Activated naive CD8-positive, alpha-beta T cell treated with anti-CD3 and anti-CD28 coated beads for 36 hours (primary cell): ENCODE measurements around the gene ACACB. TPM values are rescaled to one million over a fixed set of nuclear protein-coding genes. Genes with fewer than 3 reads are reported as not detected.

ENCODE experiments used
- DNase-seq: peaks from one replicate; pipeline ENCODE4 v3.0.0; 2021
- H3K27ac Mint-ChIP-seq: one replicate; pipeline ENCODE4 v1.8.0; 2022; ENCODE audit warnings: mild to moderate bottlenecking, moderate library complexity, mixed read lengths
- H3K27me3 Mint-ChIP-seq: one replicate; pipeline ENCODE4 v1.8.0; 2022; ENCODE audit warnings: mild to moderate bottlenecking, mixed read lengths
- H3K36me3 Mint-ChIP-seq: one replicate; pipeline ENCODE4 v1.8.0; 2021; ENCODE audit warnings: mild to moderate bottlenecking, mixed read lengths
- H3K4me1 Mint-ChIP-seq: one replicate; pipeline ENCODE4 v1.8.0; 2021; ENCODE audit warnings: mixed read lengths
- H3K4me3 Mint-ChIP-seq: one replicate; pipeline ENCODE4 v1.8.0; 2022; ENCODE audit warnings: mild to moderate bottlenecking, moderate library complexity, mixed read lengths
- H3K9me3 Mint-ChIP-seq: one replicate; pipeline ENCODE4 v1.8.0; 2022; ENCODE audit warnings: mixed read lengths
- total RNA-seq, 2 experiments: library from RNA; stranded (reverse); gene quantifications; one replicate each; pipeline ENCODE4 v1.2.3, GENCODE V29; 2021

Gene ACACB
- total RNA-seq = 1 to 10 TPM; 7.8 to 8.8 TPM

- H3K36me3 Mint-ChIP-seq = peaks cover 5% of the 10 kb centered on the region
- no peaks in the 10 kb centered on the region for H3K27me3 Mint-ChIP-seq
- no peak for DNase-seq
- no peak within 1 kb of the TSS for H3K27ac Mint-ChIP-seq
- H3K9me3 Mint-ChIP-seq = no peaks in the 10 kb centered on the region
- no peak within 1 kb of the TSS for H3K4me3 Mint-ChIP-seq
- peaks cover 15% of the 10 kb centered on the region for H3K4me1 Mint-ChIP-seq
These were observed at the start of gene ACACB for GRCh38 chr12:109115758-109116610. TSS of gene ACACB (plus strand) at chr12:109116587. CDS start at chr12:109139406, 22,819 bp downstream.

DNA sequence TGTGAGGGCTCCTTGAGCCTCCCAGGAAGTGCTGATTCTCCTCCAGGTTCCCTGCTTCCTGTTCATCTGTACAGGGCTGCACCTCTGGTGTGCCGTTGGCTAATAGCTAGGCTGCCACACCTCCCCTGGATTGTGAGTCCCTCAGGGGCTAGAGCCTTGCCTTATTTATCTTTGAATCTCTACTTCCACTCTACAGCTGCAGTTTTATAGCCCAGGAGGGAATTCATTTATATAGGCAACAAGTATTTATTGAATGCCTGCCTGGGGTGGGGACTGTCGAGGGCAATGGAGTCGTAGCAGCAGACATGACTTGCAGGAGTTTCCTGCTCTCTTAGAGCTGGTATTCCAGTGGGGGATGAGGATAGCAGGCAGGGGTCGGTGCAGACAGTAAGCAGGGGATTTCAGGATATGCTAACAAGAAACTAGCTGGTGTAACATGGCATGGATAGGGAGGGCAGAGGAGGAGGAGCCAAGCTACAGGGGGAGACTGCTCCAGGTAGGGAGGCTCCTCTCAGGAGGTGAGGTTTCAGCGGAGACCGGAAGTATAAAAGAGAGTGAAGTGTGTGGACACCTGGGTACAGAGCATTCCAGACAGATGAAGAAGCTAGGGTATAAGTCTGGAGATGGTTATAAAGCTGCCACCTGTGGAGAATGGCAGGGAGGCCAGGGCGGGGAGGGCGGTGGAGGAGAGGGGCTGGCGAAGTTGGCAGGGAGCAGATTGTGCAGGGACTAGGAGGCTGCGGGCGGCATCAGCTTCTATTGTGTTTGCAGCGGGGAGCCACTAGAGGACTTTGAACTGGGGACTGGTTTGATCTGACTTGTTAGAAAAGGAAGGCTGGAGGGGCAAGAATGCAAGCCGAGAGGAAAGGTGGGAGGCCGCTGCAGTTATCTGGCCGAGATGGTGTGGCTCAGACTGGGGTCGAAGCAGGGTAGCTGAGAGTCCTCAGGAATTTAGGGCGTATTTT is 46.8 kb upstream of the ACACB start:
- Mint-ChIP-seq H3K4me1 (no peaks in the 10 kb centered on the region), H3K9me3 (no peaks in the 10 kb centered on the region), H3K36me3 (peaks cover 8% of the 10 kb centered on the region), H3K4me3 (no peak overlapping the region), H3K27ac (no peak overlapping the region), H3K27me3 (no peaks in the 10 kb centered on the region)
- DNase-seq = no peak

DNA sequence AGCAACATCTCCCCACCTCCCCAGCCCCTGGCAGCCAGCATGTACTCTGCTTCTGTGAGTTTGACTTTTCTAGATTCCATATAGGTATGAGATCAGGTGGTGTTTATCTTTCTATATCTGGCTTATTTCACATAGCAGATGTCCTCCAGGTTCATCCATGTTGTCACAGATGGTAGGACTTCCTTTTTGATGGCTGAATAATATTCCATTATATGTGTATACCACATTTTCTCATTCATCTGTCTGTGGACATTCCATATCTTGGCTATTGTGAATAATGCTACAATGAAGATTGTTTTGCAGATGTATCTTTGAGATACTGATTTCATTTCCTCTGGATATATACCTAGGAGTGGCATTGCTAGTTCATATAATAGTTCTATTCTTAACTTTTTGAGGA is 41.5 kb upstream of the ACACB start:
- Mint-ChIP-seq H3K9me3 (peaks cover 6% of the 10 kb centered on the region), H3K4me1 (no peaks in the 10 kb centered on the region), H3K4me3 (no peak overlapping the region), H3K27ac (no peak overlapping the region), H3K27me3 (no peaks in the 10 kb centered on the region), H3K36me3 (peaks cover 36% of the 10 kb centered on the region)
- no peak for DNase-seq

GRCh38 chr12:109082751-109083150 is 33.6 kb upstream of the ACACB start:
- no peak overlapping the region for H3K4me3 Mint-ChIP-seq
- no peak for DNase-seq
- H3K4me1 Mint-ChIP-seq = peaks cover 4% of the 10 kb centered on the region
- H3K36me3 Mint-ChIP-seq = peaks cover 29% of the 10 kb centered on the region
- H3K9me3 Mint-ChIP-seq = peaks cover 6% of the 10 kb centered on the region
- H3K27ac Mint-ChIP-seq = no peak overlapping the region
- no peaks in the 10 kb centered on the region for H3K27me3 Mint-ChIP-seq

GRCh38 chr12:109084425-109084824 is 32.0 kb upstream of the ACACB start:
- H3K36me3 Mint-ChIP-seq = peaks cover 15% of the 10 kb centered on the region
- DNase-seq = no peak
- H3K27me3 Mint-ChIP-seq = no peaks in the 10 kb centered on the region
- H3K4me1 Mint-ChIP-seq = peaks cover 4% of the 10 kb centered on the region
- no peak overlapping the region for H3K4me3 Mint-ChIP-seq
- no peak overlapping the region for H3K27ac Mint-ChIP-seq
- peaks cover 3% of the 10 kb centered on the region for H3K9me3 Mint-ChIP-seq

- H3K27me3 Mint-ChIP-seq = no peaks in the 10 kb centered on the region
- no peak overlapping the region for H3K4me3 Mint-ChIP-seq
- H3K9me3 Mint-ChIP-seq = no peaks in the 10 kb centered on the region
- peaks cover 10% of the 10 kb centered on the region for H3K36me3 Mint-ChIP-seq
- peaks cover 8% of the 10 kb centered on the region for H3K4me1 Mint-ChIP-seq
- DNase-seq = no peak
- H3K27ac Mint-ChIP-seq = no peak overlapping the region
These were observed 30.8 kb upstream of the ACACB start for GRCh38 chr12:109085590-109085989.

DNA sequence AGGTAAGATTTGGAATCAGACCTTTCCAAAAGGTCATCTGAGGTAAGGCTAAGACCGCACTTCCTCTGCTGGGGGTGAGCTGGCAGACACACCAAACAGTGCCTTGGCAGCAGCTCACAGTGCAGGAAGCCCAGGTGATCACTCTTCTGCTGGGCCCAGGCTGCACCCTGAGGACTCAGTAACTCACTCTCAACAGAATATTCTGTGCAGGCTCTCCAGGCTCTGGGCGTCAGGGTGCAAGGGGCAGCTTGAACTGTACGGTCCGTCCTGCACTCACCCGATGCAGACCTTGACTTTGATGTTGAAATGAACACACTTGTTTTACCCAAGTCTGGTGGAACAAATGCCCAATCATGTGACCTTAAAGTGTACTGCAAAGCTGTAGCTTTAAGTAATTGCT is 29.1 kb upstream of the ACACB start:
- Mint-ChIP-seq H3K27ac (peak overlapping the region; percentile 62), H3K36me3 (peaks cover 18% of the 10 kb centered on the region), H3K4me3 (no peak overlapping the region), H3K9me3 (no peaks in the 10 kb centered on the region), H3K27me3 (no peaks in the 10 kb centered on the region), H3K4me1 (peaks cover 23% of the 10 kb centered on the region)
- no peak for DNase-seq

- Mint-ChIP-seq H3K27me3 (no peaks in the 10 kb centered on the region), H3K27ac (no peak overlapping the region), H3K36me3 (peaks cover 20% of the 10 kb centered on the region), H3K4me3 (no peak overlapping the region), H3K4me1 (peaks cover 31% of the 10 kb centered on the region), H3K9me3 (no peaks in the 10 kb centered on the region)
- no peak for DNase-seq
These were observed 27.6 kb upstream of the ACACB start for GRCh38 chr12:109088818-109089217.

DNA sequence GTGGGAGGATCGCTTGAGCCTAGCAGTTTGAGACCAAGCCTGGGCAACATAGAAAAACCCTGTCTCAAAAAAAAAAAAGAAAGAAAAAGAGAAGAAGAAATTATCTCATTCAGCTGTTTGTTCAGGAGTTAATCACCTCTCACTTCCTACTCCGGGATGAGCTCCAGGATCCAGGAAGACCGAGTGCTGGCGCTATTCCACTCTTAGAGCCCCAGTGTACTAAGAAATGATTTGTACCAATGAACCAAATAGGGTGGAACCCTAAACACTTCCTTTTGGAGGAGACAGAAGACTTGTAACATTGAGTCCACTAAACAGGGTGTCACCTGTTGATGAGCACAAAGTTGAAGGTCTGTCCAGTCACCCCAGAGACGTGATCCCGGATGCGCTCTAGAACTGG is 26.7 kb upstream of the ACACB start:
- peaks cover 34% of the 10 kb centered on the region for H3K4me1 Mint-ChIP-seq
- H3K9me3 Mint-ChIP-seq = no peaks in the 10 kb centered on the region
- peaks cover 20% of the 10 kb centered on the region for H3K36me3 Mint-ChIP-seq
- H3K4me3 Mint-ChIP-seq = no peak overlapping the region
- H3K27ac Mint-ChIP-seq = peak overlapping the region; percentile 4
- DNase-seq = no peak
- no peaks in the 10 kb centered on the region for H3K27me3 Mint-ChIP-seq

GRCh38 chr12:109092497-109093021 is 23.8 kb upstream of the ACACB start:
- no peak for DNase-seq
- no peaks in the 10 kb centered on the region for H3K27me3 Mint-ChIP-seq
- H3K36me3 Mint-ChIP-seq = peaks cover 19% of the 10 kb centered on the region
- peak overlapping the region; percentile 89 for H3K27ac Mint-ChIP-seq
- peaks cover 30% of the 10 kb centered on the region for H3K4me1 Mint-ChIP-seq
- H3K4me3 Mint-ChIP-seq = peak overlapping the region; percentile 94
- H3K9me3 Mint-ChIP-seq = no peaks in the 10 kb centered on the region

DNA sequence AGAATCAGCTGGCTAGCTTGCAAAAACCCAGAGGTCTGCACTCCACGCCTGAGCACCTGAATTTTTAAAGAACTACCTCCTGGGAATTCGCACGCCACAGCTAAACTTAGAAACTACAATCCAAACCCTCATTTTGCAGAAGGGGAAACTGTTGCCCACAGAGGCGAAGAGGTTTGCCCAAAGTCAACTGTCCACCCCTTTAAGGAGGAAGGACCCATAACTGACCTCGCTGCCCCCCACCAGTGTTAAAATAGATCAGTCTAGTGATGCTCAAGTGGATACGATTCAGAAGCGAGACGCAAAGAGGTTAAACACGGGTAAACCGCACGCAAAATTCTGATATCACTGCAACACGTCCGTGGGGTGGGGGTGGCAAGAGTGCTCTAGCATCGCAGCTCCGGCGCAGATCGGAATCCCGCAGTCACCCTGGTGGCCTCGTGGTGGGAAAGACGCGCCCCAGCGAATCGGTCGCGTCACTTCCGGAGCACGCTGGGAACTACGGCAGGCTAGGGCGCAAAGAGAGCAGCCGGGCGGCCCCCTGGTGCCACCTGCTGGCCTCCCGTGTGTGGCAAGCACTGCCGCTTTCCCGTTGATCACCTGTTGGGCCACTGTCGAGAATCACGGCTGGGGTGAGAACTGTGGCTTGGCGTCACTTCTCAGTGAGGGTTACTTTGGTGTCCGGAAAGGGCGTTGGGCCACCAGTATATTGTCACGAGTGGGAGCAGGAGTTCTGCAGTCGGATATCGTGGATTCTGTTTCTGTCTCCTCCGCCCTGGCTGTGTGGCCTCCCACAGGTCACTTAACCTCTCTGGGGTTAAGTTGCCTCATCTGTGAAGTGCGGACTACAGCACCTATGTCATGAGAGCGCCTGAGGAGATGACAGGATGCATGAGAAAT is 23.1 kb upstream of the ACACB start, which contains the start of gene ALKBH2:
TSS of gene ALKBH2 (minus strand) at position 451 of the 897 bp plus-strand sequence. CDS start 686 bp downstream, outside the sequence.
- H3K4me3 Mint-ChIP-seq = peak within 1 kb of the TSS; percentile 94
- H3K27ac Mint-ChIP-seq = peak within 1 kb of the TSS; percentile 89

DNA sequence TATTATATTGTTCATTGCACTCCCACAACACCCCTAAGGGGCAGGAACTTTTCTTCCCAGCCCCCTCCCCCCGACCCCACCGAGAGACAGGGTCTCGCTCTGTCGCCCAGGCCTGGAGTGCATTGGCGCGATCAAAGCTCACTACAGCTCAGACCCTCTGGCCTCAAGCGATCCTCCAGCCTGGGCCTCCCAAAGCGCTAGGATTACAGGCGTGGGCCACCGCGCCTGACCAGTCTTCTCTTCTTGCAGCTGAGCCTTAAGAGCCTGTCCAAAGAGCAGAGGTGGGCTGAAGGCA is 19.3 kb upstream of the ACACB start:
- H3K27me3 Mint-ChIP-seq = no peaks in the 10 kb centered on the region
- H3K36me3 Mint-ChIP-seq = peaks cover 32% of the 10 kb centered on the region
- H3K9me3 Mint-ChIP-seq = no peaks in the 10 kb centered on the region
- DNase-seq = no peak
- H3K4me1 Mint-ChIP-seq = peaks cover 31% of the 10 kb centered on the region
- no peak overlapping the region for H3K27ac Mint-ChIP-seq
- peak overlapping the region; percentile 87 for H3K4me3 Mint-ChIP-seq

More for the DNA sequence above, 23.1 kb upstream of the ACACB start, which contains the start of gene ALKBH2:
- Mint-ChIP-seq H3K4me1 (peaks cover 30% of the 10 kb centered on the region), H3K9me3 (no peaks in the 10 kb centered on the region), H3K36me3 (peaks cover 20% of the 10 kb centered on the region), H3K27me3 (no peaks in the 10 kb centered on the region)
- DNase-seq = peak; percentile 96

DNA sequence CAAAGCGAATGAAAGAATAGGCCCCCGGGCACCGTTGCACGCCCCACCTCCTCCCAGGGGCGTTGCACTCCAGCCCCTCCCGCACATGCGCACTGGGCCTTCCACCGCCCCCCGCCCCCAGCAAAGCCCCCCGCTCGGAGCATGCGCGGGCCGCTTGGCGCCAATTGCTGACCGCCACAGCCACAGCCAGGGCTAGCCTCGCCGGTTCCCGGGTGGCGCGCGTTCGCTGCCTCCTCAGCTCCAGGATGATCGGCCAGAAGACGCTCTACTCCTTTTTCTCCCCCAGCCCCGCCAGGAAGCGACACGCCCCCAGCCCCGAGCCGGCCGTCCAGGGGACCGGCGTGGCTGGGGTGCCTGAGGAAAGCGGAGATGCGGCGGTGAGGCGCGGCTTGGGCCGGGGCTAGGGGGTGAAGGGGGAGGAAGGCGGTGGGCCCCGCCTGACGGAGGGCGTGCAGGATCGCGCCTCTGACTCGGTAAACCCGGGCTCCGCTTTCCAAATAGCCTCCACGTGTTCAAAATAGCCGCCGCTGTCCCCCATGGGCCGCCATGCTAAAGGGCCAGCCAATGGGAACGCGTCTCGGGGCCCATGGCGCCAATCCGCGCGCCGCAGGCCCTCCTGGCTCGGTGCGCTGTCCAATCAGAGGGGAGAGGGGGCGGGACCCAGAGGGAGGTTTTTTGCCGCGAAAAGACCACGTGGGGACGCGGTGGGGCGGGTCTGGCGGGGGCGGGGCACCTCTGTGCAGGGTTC is 18.8 kb upstream of the ACACB start, which contains the start of gene UNG:
TSS of gene UNG (plus strand) at position 163 of the 748 bp plus-strand sequence. CDS start at position 246, 83 bp downstream.
- Mint-ChIP-seq H3K4me1 (peaks cover 26% of the 10 kb centered on the region), H3K36me3 (peaks cover 29% of the 10 kb centered on the region), H3K9me3 (no peaks in the 10 kb centered on the region), H3K27me3 (no peaks in the 10 kb centered on the region), H3K4me3 (peak within 1 kb of the TSS; percentile 87), H3K27ac (peak within 1 kb of the TSS; percentile 90)
- peak; percentile 96 for DNase-seq
